Natural killer cell (primary cell): ENCODE measurements around the gene TIAM1. TPM values are rescaled to one million over a fixed set of nuclear protein-coding genes. Genes with fewer than 3 reads are reported as not detected.

Source experiments
- ATAC-seq, 3 donors: fragments of 150-1000 bp in 2 of 3; fragments of 200-7000 bp in 1 of 3; cut with Tn5 transposase; 1 replicate in 1 of 3; 2 replicates in 2 of 3; pipeline ENCODE4 v1.10.0; 2021; ENCODE audit warnings: mild to moderate bottlenecking in 2 of 3, moderate library complexity in 2 of 3
- DNase-seq, 2 donors: peaks; one replicate each; pipeline versions ENCODE4 v3.0.0 to v3.0.0-alpha.2; 2013 to 2021; ENCODE audit warnings: mixed read lengths in 1 of 2
- H3K27ac ChIP-seq: one replicate; pipeline ENCODE4 v1.5.1; 2013; ENCODE audit warnings: mild to moderate bottlenecking, low read length
- H3K27me3 ChIP-seq: one replicate; pipeline ENCODE4 v1.6.1; 2013; ENCODE audit warnings: low read length; ENCODE audit not compliant: control insufficient read depth, insufficient read depth
- H3K36me3 ChIP-seq: one replicate; pipeline ENCODE4 v1.6.1; 2013; ENCODE audit warnings: low read length; ENCODE audit not compliant: control insufficient read depth, insufficient read depth
- H3K4me1 ChIP-seq: one replicate; pipeline ENCODE4 v1.6.1; 2013; ENCODE audit warnings: low read length; ENCODE audit not compliant: control insufficient read depth, insufficient read depth
- H3K4me3 ChIP-seq: one replicate; pipeline ENCODE4 v1.5.1; 2013; ENCODE audit warnings: low read length
- H3K9me3 ChIP-seq: one replicate; pipeline ENCODE4 v1.6.1; 2013; ENCODE audit warnings: low read length; ENCODE audit not compliant: control insufficient read depth, insufficient read depth
- H3K27ac Mint-ChIP-seq, 2 donors: one replicate each; pipeline ENCODE4 v1.8.0; 2022; ENCODE audit warnings: mild to moderate bottlenecking in 2 of 2, mixed read lengths in 2 of 2, moderate library complexity in 1 of 2
- H3K27me3 Mint-ChIP-seq, 2 donors: one replicate each; pipeline ENCODE4 v1.8.0; 2022; ENCODE audit warnings: low read depth in 2 of 2, mixed read lengths in 2 of 2
- H3K36me3 Mint-ChIP-seq: one replicate; pipeline ENCODE4 v1.8.0; 2022; ENCODE audit warnings: mixed read lengths
- H3K4me1 Mint-ChIP-seq, 2 donors: one replicate each; pipeline ENCODE4 v1.8.0; 2022; ENCODE audit warnings: mixed read lengths in 2 of 2
- H3K4me3 Mint-ChIP-seq: one replicate; pipeline ENCODE4 v1.8.0; 2022; ENCODE audit warnings: mild to moderate bottlenecking, moderate library complexity, mixed read lengths
- H3K9me3 Mint-ChIP-seq, 2 donors: one replicate each; pipeline ENCODE4 v1.8.0; 2022; ENCODE audit warnings: mixed read lengths in 2 of 2
- WGBS: methylation state at CpG from one replicate; pipeline ENCODE4 v1.1.7; 2013; ENCODE audit warnings: missing lambda C conversion rate; ENCODE audit not compliant: insufficient coverage; 5-methylcytosine and 5-hydroxymethylcytosine counted together
- intact Hi-C: fragments of 100-400 bp; cut with micrococcal nuclease; formaldehyde crosslinking; loops from one replicate; pipeline ENCODE4 v1.14.2; 2022
- total RNA-seq, 4 donors: library from RNA; stranded (reverse); fragments of 120-200 nt in 1 of 4; gene quantifications; one replicate each; pipeline versions ENCODE4 v1.2.3 to v1.2.4, GENCODE V29; 2013 to 2022
- TF ChIP-seq, protein P1 (sequence below): fragments of 200-600 bp; IDR thresholded peaks from one replicate; pipeline ENCODE4 v1.8.0; 2022; ENCODE audit warnings: antibody characterized with exemption

The TIAM1 gene
- total RNA-seq, 3 donors from 2014 or later (not counting 1 experiment from before 2014, with no cell fraction given), result 19.1 to 32.3 (median 19.4) TPM

DNA sequence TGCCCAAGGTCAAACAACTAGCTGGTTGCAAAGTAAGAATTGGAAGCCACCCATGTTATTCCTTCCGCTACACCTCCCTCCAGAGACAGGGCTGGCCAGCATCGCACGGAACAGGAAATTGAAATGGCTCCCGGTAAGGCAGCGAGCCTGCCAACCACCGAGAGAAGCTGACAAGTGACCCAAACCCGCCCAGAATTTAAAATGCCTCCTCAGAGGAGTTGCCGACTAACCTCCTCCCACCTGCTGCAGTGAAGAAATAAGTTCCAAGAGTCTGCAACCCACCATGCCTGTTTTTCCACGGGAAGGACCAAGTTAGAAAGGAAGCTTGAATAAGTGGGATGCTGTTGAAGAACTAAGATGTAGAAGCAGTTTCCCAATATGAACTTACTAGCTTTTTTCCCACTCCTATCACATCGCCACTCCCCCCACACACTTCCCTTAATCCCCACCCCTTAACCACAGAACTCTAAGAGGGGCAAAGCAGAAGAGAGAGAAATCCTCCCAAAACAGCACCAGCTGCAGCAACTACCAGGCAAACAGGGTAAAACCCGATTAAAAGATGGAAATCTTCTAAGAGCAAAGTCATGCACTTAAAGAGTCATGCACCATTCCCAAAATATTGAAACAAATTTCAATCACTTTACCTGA is 78.6 kb downstream of the TIAM1 start:
- TF ChIP-seq, protein P1, sequence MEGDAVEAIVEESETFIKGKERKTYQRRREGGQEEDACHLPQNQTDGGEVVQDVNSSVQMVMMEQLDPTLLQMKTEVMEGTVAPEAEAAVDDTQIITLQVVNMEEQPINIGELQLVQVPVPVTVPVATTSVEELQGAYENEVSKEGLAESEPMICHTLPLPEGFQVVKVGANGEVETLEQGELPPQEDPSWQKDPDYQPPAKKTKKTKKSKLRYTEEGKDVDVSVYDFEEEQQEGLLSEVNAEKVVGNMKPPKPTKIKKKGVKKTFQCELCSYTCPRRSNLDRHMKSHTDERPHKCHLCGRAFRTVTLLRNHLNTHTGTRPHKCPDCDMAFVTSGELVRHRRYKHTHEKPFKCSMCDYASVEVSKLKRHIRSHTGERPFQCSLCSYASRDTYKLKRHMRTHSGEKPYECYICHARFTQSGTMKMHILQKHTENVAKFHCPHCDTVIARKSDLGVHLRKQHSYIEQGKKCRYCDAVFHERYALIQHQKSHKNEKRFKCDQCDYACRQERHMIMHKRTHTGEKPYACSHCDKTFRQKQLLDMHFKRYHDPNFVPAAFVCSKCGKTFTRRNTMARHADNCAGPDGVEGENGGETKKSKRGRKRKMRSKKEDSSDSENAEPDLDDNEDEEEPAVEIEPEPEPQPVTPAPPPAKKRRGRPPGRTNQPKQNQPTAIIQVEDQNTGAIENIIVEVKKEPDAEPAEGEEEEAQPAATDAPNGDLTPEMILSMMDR, result no peak
- Mint-ChIP-seq H3K27me3 (peaks cover 0 to 11% of the 10 kb centered on the region in 2 donors), H3K9me3 (no peaks in the 10 kb centered on the region), H3K36me3 (no peaks in the 10 kb centered on the region), H3K27ac (peak overlapping the region in 1 of 2 donors; percentile 19), H3K4me1 (peaks cover 20 to 28% of the 10 kb centered on the region in 2 donors), H3K4me3 (peak overlapping the region; percentile 13)
- Histone ChIP-seq H3K9me3 (no peaks in the 10 kb centered on the region), H3K4me1 (peaks cover 4% of the 10 kb centered on the region), H3K27me3 (no peaks in the 10 kb centered on the region), H3K27ac (no peak overlapping the region), H3K36me3 (no peaks in the 10 kb centered on the region), H3K4me3 (no peak overlapping the region)
- intact Hi-C loops, result no loop called here
- no peak for DNase-seq
- WGBS, result 15% methylated on average over 10 of the region's 11 CpGs
- ATAC-seq, result no peak

DNA sequence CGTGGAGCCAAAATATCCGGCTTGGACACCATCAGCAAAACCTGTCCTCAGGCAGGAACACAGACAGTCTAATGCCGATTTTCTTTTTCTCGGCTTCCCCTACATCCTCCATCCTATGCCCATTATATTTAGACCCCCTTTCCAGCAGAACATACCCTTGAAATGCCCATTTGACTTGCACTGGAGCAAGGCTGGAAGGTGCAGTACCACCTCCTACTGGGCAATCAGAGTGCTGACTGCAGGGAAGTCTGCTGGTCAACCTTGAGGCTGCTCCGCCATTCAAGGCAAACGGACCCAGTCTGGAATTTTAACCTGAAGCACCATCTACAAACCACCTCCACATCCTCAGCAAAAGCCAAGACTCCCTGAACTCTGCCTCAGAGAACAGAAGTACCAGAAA is 79.5 kb downstream of the TIAM1 start:
- ATAC-seq (no peak), DNase-seq (no peak)
- intact Hi-C loops, result no loop called here
- Histone ChIP-seq H3K4me1 (peaks cover 4% of the 10 kb centered on the region), H3K36me3 (no peaks in the 10 kb centered on the region), H3K27ac (no peak overlapping the region), H3K9me3 (no peaks in the 10 kb centered on the region), H3K27me3 (no peaks in the 10 kb centered on the region), H3K4me3 (no peak overlapping the region)
- Mint-ChIP-seq H3K9me3 (no peaks in the 10 kb centered on the region), H3K4me1 (peaks cover 20 to 28% of the 10 kb centered on the region in 2 donors), H3K27ac (no peak overlapping the region), H3K27me3 (peaks cover 0 to 11% of the 10 kb centered on the region in 2 donors), H3K36me3 (no peaks in the 10 kb centered on the region), H3K4me3 (no peak overlapping the region)
- WGBS, result 93% methylated on average over 6 of the region's 6 CpGs
- TF ChIP-seq, protein P1, result no peak

DNA sequence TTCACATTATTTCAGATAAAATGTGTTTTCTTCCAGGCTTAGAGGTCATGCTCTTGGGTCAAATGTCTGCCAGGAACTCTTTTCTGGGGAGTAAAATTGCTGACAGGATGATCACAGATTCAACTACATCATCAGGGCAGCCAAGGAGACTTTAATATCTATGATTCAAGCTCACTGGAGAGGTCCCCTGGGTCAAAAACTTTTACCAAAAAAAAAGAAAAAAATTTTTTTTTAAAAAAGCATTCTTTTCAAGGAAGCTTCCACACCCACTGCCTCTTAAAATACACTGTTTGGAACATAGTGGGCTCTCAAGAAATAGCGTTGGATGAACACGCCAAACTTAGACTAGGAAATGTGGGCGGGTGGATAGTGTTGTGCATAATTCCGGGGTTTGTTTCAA is 81.3 kb downstream of the TIAM1 start:
- Mint-ChIP-seq H3K9me3 (no peaks in the 10 kb centered on the region), H3K36me3 (no peaks in the 10 kb centered on the region), H3K4me3 (no peak overlapping the region), H3K27ac (no peak overlapping the region), H3K27me3 (peaks cover 0 to 11% of the 10 kb centered on the region in 2 donors), H3K4me1 (peaks cover 14 to 20% of the 10 kb centered on the region in 2 donors)
- Histone ChIP-seq H3K9me3 (no peaks in the 10 kb centered on the region), H3K27ac (no peak overlapping the region), H3K4me3 (no peak overlapping the region), H3K27me3 (no peaks in the 10 kb centered on the region), H3K36me3 (no peaks in the 10 kb centered on the region), H3K4me1 (peaks cover 4% of the 10 kb centered on the region)
- no peak for DNase-seq
- no peak for ATAC-seq
- TF ChIP-seq, protein P1, result no peak
- 80% methylated on average over 1 of the region's 4 CpGs for WGBS
- intact Hi-C loops, result no loop called here

DNA sequence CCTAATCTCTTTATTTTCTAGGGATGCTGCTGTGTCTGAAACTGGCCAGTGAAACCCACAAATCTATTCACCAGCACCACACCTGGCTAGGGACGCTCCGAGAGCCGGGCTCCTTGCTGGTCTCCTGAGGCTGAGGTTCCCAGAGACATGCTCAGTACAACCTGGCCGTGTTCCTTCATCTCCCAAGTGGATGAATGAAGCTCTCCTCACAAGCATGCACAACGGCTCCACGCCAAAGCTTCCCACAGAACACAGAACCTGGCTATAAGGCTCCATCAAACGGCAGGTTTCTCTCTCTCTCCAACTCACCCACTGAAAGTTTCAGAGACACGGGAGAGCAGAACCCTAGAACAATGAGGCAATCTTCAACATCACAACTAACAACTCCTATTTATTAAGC is 82.3 kb downstream of the TIAM1 start:
- no peak overlapping the region for H3K27ac Mint-ChIP-seq
- TF ChIP-seq, protein P1, result no peak

More for the DNA sequence above, 82.3 kb downstream of the TIAM1 start:
- no peak for ATAC-seq
- intact Hi-C loops, result no loop called here
- Mint-ChIP-seq H3K4me1 (peaks cover 14 to 19% of the 10 kb centered on the region in 2 donors), H3K27me3 (peaks cover 0 to 11% of the 10 kb centered on the region in 2 donors), H3K36me3 (no peaks in the 10 kb centered on the region), H3K9me3 (no peaks in the 10 kb centered on the region), H3K4me3 (no peak overlapping the region)
- Histone ChIP-seq H3K27me3 (no peaks in the 10 kb centered on the region), H3K36me3 (no peaks in the 10 kb centered on the region), H3K9me3 (no peaks in the 10 kb centered on the region), H3K4me3 (no peak overlapping the region), H3K4me1 (peaks cover 4% of the 10 kb centered on the region), H3K27ac (no peak overlapping the region)
- DNase-seq, result no peak
- 94% methylated on average over 8 of the region's 8 CpGs for WGBS
